Keratinocyte (primary cell): Measurements from ENCODE around the gene SH3D19.

Experiments used
- EZH2 ChIP-seq: IDR thresholded peaks from one replicate; pipeline ENCODE4 v1.6.1; 2012; ENCODE audit warnings: inconsistent platforms, mild to moderate bottlenecking, low read length, moderate library complexity
- TF ChIP-seq, protein P1 (sequence below), 3 experiments: IDR thresholded peaks in 1 of 3; conservative IDR thresholded peaks in 1 of 3; optimal IDR thresholded peaks in 1 of 3; 2 replicates in 2 of 3; 3 replicates in 1 of 3; pipeline versions ENCODE3 to v1.5.1; 2011; ENCODE audit warnings: low read length in 3 of 3, mild to moderate bottlenecking in 3 of 3, moderate library complexity in 2 of 3, control low read depth in 1 of 3, inconsistent platforms in 1 of 3; ENCODE audit not compliant: insufficient read depth in 2 of 3; ENCODE audit errors: extremely low read depth in 1 of 3

- TF ChIP-seq, protein P1, sequence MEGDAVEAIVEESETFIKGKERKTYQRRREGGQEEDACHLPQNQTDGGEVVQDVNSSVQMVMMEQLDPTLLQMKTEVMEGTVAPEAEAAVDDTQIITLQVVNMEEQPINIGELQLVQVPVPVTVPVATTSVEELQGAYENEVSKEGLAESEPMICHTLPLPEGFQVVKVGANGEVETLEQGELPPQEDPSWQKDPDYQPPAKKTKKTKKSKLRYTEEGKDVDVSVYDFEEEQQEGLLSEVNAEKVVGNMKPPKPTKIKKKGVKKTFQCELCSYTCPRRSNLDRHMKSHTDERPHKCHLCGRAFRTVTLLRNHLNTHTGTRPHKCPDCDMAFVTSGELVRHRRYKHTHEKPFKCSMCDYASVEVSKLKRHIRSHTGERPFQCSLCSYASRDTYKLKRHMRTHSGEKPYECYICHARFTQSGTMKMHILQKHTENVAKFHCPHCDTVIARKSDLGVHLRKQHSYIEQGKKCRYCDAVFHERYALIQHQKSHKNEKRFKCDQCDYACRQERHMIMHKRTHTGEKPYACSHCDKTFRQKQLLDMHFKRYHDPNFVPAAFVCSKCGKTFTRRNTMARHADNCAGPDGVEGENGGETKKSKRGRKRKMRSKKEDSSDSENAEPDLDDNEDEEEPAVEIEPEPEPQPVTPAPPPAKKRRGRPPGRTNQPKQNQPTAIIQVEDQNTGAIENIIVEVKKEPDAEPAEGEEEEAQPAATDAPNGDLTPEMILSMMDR (optimal IDR thresholded peaks at IDR 0.05 in 1 of 3, IDR thresholded peaks at IDR 0.05 in 1 of 3, conservative IDR thresholded peaks at IDR 0.05 in 1 of 3; ENCODE audit: extremely low read depth in 1 of 3, insufficient read depth in 2 of 3, low read length in 3 of 3), result no peak
- no peak for TF ChIP-seq EZH2
Measured at GRCh38 chr4:151246742-151247141, 78.7 kb downstream of the SH3D19 start.
